Colonic mucosa (tissue), 4 donors: Measurements from ENCODE around the gene PDZRN3. TPM values are rescaled to one million over a fixed set of nuclear protein-coding genes. Genes with fewer than 3 reads are reported as not detected.

Source experiments
- DNase-seq: peaks from one replicate; pipeline ENCODE4 v3.0.0-alpha.2; 2020
- H3K27ac ChIP-seq: fragments of 200-600 bp; one replicate; pipeline ENCODE4 v1.8.0; 2021
- H3K27me3 ChIP-seq: fragments of 200-600 bp; one replicate; pipeline ENCODE4 v1.8.0; 2021
- H3K36me3 ChIP-seq: fragments of 200-600 bp; one replicate; pipeline ENCODE4 v1.8.0; 2021
- H3K4me1 ChIP-seq: fragments of 200-600 bp; one replicate; pipeline ENCODE4 v1.8.0; 2021; ENCODE audit warnings: mild to moderate bottlenecking
- H3K4me3 ChIP-seq: fragments of 200-600 bp; one replicate; pipeline ENCODE4 v1.8.0; 2021
- H3K9ac ChIP-seq, 2 donors: one replicate each; pipeline ENCODE4 v1.7.0; 2013; ENCODE audit warnings: control low read depth in 2 of 2, low read depth in 2 of 2, low read length in 2 of 2
- H3K9me3 ChIP-seq: fragments of 200-600 bp; one replicate; pipeline ENCODE4 v1.8.0; 2021
- CTCF ChIP-seq: fragments of 200-600 bp; IDR thresholded peaks from one replicate; pipeline ENCODE4 v1.8.0; 2022; ENCODE audit warnings: antibody characterized with exemption, mild to moderate bottlenecking
- intact Hi-C: fragments of 100-400 bp; cut with DNase I; formaldehyde crosslinking; loops from one replicate; pipeline ENCODE4 v1.14.1; 2022
- total RNA-seq, 2 donors: library from RNA; stranded (reverse); fragmentation: NEBNext Ultra II Directional in 1 of 2; extraction: Animal tissue kit (Norgen Biotek cat#: 25700) in 1 of 2; gene quantifications; one replicate each; pipeline ENCODE4 v1.2.1, GENCODE V29; 2021
- donor health status: healthy.
- donor health status: DM: no; HTN: no; CAD: no.
- donor health status: DM: no; HTN: no; CAD: no.

Gene PDZRN3
- total RNA-seq, 2 donors from 2014 or later: 13.6 to 19.1 TPM

DNA sequence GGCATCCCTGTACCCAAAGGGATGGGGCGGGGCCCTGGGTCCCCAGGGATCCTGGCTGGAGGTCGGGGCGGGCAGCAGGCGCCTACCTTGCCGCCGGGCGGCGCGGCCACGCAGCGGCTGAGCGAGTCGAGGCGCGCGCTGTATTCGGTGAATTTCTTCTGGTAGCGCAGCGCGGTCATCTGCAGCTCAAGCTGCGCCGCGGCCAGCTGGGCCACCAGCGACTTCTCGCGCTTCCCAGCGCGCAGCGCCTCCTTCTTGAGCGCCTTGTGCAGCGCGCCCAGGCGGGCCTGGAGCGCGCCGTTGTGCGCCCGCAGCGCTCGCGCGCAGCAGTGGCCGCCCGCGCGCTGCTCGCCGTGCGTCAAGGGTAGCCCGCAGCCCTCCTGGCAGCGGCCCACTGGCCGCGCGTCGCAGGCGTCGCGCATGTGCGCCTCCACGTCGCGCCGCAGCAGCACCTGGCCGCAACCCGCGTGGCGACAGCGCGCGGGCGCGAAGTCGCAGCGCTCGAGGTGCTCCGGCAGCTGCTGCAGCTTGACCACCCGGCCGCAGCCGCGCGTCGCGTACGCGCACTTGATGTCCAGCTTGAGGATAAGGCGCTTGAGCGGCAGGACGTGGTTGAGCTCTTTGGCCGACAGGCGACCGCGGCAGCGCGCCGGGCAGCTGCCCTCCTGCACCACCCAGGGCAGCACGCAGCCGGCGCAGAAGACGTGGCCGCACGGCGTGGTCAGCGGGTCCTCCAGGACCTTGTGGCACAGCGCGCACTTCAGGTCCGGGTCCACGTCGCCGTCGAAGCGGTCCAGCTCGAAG, 522 bp downstream of the PDZRN3 start:
- peak; percentile 35 for DNase-seq
- no peak for TF ChIP-seq CTCF
- Histone ChIP-seq H3K36me3 (no peaks in the 10 kb centered on the region), H3K9me3 (no peaks in the 10 kb centered on the region), H3K4me3 (peak overlapping the region; percentile 44), H3K4me1 (no peaks in the 10 kb centered on the region), H3K27me3 (no peaks in the 10 kb centered on the region), H3K27ac (peak overlapping the region; percentile 56), H3K9ac (peak overlapping the region; percentile 62 to 70)
- intact Hi-C loops: loop anchor here (5.0 to 10.0 kb wide), 3 partner anchors 117 to 529 kb away; no protein-coding TSS in a partner anchor

DNA sequence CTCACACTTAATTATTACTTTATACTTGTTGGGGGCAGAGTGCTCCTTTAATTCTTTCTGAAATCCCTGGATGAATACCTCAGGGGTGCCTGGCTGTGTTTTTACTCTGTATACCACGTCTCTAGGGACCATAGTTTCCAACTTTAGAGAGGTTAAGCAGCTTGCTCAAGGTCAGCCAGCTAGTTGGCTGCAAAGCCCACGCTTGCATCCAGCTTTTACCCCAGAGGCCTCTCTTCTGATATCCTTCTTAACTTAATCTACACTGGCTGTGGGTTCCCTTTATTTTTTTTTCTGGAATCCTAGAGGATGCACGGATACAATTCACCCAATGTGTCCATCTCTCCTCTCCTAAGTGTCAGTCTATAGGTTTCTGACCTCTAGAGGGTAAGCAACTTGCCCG, 1.4 kb downstream of the PDZRN3 start:
- intact Hi-C loops: loop anchor here (5.0 to 10.0 kb wide), 3 partner anchors 116 to 529 kb away; no protein-coding TSS in a partner anchor
- H3K4me3 ChIP-seq: peak overlapping the region; percentile 44
- H3K27ac ChIP-seq: peak overlapping the region; percentile 56
- H3K9ac ChIP-seq: peak overlapping the region in 1 of 2 donors; percentile 62
- TF ChIP-seq CTCF: no peak
- H3K4me1 ChIP-seq: no peaks in the 10 kb centered on the region
- no peak for DNase-seq
- H3K9me3 ChIP-seq: no peaks in the 10 kb centered on the region
- no peaks in the 10 kb centered on the region for H3K27me3 ChIP-seq
- no peaks in the 10 kb centered on the region for H3K36me3 ChIP-seq

DNA sequence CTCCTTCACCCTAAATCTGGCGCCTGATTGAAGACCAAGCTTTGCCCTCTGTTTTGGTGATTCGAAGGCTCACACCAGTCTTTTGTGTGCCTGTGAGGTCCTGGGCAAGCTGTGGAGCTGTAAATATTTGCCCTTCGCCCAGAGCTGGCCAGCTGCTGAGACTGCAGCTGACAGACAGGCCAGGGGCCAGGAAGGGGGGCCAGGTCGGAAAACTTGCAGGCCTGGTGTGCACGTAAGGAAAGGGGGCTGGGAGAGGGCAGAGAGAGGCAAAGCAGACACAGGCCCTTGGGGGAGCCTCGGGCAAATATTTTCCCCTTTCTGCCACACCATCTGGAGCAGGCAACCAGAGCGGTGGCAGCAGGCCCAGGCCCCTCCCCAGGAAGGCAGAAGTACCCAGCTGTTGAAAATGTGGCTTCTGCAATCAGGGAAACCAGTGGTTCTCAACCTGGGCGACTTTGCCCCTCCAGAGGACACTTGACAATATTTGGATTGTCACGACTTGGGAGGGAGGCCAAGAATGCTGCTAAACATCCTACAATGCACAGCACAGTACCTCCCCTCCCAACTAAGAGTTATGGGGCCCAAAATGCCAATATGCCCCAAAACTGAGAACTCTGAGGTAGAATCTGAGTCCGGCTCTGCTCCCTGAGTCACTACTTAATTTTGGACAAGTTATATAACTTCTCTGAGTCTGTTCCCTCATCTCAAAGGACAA, 2.5 kb downstream of the PDZRN3 start:
- no peak for TF ChIP-seq CTCF
- peak; percentile 49 for DNase-seq
- Histone ChIP-seq H3K9me3 (no peaks in the 10 kb centered on the region), H3K27ac (peak overlapping the region; percentile 56), H3K4me1 (no peaks in the 10 kb centered on the region), H3K4me3 (peak overlapping the region; percentile 44), H3K9ac (peak overlapping the region in 1 of 2 donors; percentile 62), H3K27me3 (no peaks in the 10 kb centered on the region), H3K36me3 (no peaks in the 10 kb centered on the region)
- intact Hi-C loops: loop anchor here (5.0 to 10.0 kb wide), 3 partner anchors 115 to 527 kb away; no protein-coding TSS in a partner anchor

DNA sequence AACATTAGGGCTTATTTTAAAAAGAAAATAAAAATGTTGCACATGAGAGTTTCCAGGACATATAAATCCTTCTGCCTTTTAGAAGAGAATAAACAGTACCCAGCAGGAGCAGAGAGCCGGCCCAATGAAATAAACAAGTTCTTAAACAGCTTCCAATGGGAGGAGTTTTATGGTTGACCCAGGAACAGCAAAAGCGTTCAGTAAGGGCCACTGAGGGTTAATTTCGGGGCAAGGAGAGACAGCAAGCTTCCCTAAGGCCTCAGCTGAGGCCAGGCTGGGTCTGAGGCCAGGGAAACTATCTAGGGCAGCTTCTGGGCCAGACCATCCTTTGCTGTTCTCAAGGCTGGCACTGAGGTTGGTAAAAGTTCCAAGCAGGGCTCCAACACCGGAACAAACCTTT, 3.4 kb downstream of the PDZRN3 start:
- intact Hi-C loops: loop anchor here (5.0 to 10.0 kb wide), 3 partner anchors 114 to 527 kb away; no protein-coding TSS in a partner anchor
- H3K9ac ChIP-seq: peak overlapping the region; percentile 33 to 62
- no peaks in the 10 kb centered on the region for H3K9me3 ChIP-seq
- peak; percentile 29 for DNase-seq
- H3K4me3 ChIP-seq: peak overlapping the region; percentile 44
- no peaks in the 10 kb centered on the region for H3K27me3 ChIP-seq
- no peaks in the 10 kb centered on the region for H3K4me1 ChIP-seq
- TF ChIP-seq CTCF: no peak
- H3K36me3 ChIP-seq: no peaks in the 10 kb centered on the region
- peak overlapping the region; percentile 56 for H3K27ac ChIP-seq

GRCh38 chr3:73618461-73618860, 6.3 kb downstream of the PDZRN3 start:
- no peak for DNase-seq
- Histone ChIP-seq H3K9me3 (no peaks in the 10 kb centered on the region), H3K36me3 (no peaks in the 10 kb centered on the region), H3K4me1 (no peaks in the 10 kb centered on the region), H3K27ac (no peak overlapping the region), H3K9ac (no peak overlapping the region), H3K27me3 (no peaks in the 10 kb centered on the region), H3K4me3 (no peak overlapping the region)
- intact Hi-C loops: no loop called here
- no peak for TF ChIP-seq CTCF
